Measurements from ENCODE around the gene AKT3.
A peak's percentile ranks its signal among the peaks of the same experiment; 100 is the strongest.
"Not testable (repeated sequence)": the region's sequence is repeated elsewhere in the genome, so short reads cannot be mapped to it uniquely, and the experiment has no call there.

Gene AKT3

GRCh38 chr1:243680860-243681259 is 169.2 kb downstream of the AKT3 start:
- no peak for DNase-seq

GRCh38 chr1:243672539-243673074 is 177.4 kb downstream of the AKT3 start:
- DNase-seq, result peak; percentile 11

- no peak for DNase-seq
These were observed 182.5 kb downstream of the AKT3 start for GRCh38 chr1:243667591-243667990.

DNA sequence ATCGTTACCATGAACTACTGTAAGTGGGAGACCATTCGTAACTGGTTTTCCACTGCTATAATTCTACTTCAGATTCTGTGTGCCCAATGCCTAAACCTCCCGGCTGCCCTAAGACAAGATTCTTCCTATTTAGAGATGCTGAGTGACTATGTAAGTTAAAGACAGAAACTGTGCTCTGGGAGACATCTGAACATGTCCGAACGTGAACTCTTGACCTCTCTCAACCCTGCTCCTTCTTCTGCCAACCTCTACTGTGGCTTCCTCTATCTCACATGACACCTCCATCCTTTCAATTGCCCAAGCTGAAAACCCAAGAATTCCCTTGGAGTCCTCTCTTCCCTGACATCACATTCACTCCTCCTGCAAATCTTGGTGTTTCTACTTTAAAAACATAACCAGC is 182.9 kb downstream of the AKT3 start:
- DNase-seq, result no peak

GRCh38 chr1:243663651-243664050 is 186.4 kb downstream of the AKT3 start:
- DNase-seq, result no peak

GRCh38 chr1:243662169-243662568 is 187.9 kb downstream of the AKT3 start:
- DNase-seq, result not testable (repeated sequence)

DNA sequence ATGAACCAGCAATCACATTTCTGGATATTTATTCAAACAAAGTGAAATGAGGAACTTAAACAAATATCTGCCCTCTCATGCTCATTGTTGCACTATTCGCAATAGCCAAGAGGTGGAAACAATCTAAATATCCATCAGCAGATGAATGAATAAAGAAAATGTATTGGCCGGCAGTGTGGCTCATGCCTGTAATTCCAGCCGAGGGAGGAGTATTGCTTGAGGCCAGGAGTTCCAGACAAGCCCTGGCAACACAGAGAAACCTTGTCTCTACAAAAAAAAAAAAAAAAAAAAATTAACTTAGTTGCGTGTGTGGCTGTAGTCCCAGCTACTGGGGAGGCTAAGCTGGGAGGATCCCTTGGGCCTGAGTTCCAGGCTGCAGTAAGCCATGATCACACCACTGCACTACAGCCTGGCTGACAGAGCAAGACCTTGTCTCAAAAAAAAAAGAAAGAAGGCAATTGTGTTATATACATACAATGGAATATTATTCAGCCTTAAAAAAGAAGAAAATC is 191.4 kb downstream of the AKT3 start:
- DNase-seq, result no peak

GRCh38 chr1:243657793-243658192 is 192.2 kb downstream of the AKT3 start:
- DNase-seq, result no peak

DNA sequence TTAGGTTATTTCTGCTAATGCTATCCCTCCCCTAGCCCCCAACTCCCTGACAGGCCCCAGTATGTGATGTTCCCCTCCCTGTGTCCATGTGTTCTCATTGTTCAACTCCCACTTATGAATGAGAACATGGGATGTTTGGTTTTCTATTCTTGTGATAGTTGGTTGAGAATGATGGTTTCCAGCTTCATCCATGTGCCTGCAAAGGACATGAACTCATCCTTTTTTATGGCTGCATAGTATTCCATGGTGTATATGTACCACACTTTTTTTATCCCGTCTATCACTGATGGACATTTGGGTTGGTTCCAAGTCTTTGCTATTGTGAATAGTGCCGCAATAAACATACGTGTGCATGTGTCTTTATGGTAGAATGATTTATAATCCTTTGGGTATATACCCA is 200.5 kb downstream of the AKT3 start:
- not testable (repeated sequence) for DNase-seq

DNA sequence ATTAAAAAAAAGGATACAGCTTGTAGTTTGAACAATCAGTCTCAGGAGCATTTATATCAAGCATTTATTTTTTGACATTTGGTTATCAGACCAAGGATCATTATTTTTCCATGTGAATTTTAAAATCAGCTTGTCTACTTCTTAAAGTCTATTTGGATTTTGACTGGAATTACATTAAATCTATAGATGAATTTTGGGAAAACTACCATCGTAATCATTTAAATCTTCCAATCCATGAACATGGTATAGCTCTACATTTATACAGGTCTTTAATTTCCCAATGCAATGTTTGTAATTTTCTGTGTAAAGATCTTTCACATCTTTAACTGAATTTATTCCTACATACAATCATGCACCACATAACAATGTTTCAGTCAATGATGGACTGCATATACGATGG is 203.2 kb downstream of the AKT3 start:
- no peak for DNase-seq

DNA sequence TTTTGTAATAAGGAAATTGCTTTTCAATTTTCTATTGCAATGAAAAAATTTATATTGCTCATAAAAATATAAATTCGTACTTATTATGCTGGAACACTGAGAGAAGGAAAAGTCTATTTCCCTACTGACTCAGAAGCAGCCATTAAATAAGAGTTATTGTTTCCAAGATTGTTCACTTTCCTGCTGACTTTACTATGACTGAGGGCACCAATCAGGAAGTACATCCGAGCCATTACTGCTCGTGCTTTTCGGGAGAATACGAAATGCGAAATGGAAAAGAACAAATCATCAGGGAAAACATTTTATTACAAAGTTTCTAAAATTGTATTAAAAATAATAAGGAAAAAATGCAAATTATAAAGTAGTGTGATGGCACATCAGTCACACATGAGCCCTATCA is 204.8 kb downstream of the AKT3 start:
- no peak for DNase-seq

GRCh38 chr1:243642936-243643335 is 207.1 kb downstream of the AKT3 start:
- DNase-seq, result no peak

GRCh38 chr1:243639027-243639658 is 210.9 kb downstream of the AKT3 start:
- no peak for DNase-seq

DNA sequence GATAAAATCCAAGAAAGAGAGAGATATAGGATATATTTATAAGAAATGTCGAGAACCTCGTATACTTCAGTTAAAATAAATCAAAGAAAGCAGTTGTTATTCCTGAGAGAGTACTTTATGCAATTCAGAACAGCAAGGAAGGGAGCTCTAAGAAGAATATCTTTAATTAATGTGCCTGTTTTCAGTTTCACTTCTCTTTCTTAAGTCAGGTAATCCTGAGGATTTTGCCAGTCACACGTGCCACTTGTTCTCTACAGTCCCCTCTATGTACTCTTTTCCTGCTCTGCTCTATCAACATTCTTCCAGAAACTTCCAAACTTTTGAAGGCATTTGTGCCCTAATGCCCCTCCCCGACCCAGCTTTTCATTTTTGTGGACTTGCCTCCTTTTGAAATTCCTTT is 211.9 kb downstream of the AKT3 start:
- no peak for DNase-seq

DNA sequence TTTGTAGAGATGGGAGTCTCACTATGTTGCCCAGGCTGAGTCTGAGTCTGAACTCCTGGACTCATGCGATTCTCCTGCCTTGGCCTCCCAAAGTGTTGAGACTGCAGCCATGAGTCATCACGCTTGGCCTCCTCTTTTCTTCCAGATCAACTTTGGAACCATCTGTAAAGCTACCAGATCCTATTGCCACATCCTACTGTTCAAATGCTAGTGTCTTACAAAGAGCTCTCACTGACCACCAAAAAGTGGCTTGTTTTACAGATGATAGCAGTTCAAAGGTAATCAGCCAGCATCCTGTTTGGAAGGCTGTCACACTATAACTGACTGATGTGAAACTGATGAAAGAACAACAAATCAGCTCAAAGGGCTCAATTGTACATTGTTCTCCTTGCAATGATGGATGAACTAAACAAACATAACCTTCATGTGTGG is 221.6 kb downstream of the AKT3 start:
- DNase-seq, result no peak

DNA sequence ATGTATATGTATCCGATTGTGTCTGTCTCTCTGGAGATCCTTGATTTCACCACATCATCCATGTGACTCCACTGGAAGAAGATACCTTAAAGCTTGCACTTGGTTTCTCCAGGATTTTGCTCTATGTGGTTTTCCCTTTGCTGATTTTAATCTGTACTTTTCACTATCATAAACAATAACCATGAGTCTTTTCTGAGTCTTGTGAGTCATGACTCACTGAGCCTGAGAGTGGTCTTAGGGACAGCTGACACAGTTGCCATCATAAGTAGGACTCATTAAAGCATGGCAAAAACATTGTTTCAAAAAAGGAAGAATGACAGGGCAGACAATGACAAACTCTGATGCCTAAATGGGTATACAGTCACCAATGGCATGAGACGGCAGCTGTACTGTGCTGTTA is 226.2 kb downstream of the AKT3 start:
- no peak for DNase-seq

- DNase-seq, result no peak
These were observed 228.1 kb downstream of the AKT3 start for GRCh38 chr1:243621973-243622372.

- no peak for DNase-seq
These were observed 229.9 kb downstream of the AKT3 start for GRCh38 chr1:243620096-243620495.

DNA sequence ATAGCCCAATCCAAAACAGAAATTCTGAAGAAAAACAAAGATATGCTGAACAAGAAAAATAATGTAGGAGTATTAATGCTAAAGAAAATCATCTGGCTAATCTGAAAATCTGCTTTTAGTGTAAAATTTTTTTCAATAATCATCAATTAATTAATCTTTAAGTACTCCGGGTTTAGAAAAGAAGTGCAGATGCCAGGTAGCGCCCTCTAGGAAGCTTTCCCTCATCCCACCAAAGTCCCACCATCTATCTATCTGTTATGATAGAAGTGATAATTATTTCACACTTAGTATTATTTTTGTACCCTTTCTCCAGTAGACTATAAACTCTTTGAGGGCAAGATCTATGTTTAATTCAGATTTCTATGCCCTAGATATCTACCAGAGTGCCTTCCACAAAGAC is 240.3 kb downstream of the AKT3 start:
- no peak for DNase-seq

DNA sequence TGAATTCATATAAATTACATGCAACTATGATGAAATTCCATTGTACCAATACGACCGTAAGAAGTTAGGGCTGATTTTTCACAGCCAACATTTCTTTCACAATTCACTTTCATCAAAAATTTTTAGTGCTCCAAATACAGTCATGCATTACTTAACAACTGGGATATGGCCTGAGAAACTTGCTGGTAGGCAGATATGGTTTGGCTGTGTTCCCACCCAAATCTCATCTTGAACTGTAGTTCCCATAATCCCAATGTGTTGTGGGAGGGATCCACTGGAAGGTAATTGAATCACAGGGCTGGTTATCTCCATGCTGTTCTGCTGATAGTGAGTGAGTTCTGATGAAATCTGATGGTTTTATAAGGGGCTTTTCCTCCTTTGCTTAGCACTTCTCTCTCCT is 244.4 kb downstream of the AKT3 start:
- DNase-seq, result no peak

DNA sequence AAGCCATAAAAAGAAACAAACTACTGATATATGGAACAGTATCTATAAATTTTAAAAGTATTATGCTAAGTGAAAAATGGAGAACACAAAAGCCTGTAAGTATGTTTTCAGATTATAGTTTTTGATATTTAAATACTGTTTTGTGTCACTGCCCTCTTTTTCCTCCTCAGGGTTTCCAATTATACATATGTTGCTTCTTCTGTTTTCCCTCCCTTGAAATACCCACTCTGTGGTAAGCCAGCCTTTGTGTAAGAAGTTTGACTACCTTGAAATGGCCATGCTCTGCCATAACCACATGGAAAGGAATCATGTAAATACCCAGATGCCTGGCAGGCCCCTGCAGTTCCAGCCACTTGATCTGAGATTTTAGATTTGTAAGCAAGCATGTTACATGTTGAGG is 248.3 kb downstream of the AKT3 start:
- DNase-seq, result no peak

- DNase-seq, result no peak
These were observed 251.6 kb downstream of the AKT3 start for GRCh38 chr1:243598433-243598832.

- no peak for DNase-seq
These were observed 252.7 kb downstream of the AKT3 start for GRCh38 chr1:243597383-243597782.

DNA sequence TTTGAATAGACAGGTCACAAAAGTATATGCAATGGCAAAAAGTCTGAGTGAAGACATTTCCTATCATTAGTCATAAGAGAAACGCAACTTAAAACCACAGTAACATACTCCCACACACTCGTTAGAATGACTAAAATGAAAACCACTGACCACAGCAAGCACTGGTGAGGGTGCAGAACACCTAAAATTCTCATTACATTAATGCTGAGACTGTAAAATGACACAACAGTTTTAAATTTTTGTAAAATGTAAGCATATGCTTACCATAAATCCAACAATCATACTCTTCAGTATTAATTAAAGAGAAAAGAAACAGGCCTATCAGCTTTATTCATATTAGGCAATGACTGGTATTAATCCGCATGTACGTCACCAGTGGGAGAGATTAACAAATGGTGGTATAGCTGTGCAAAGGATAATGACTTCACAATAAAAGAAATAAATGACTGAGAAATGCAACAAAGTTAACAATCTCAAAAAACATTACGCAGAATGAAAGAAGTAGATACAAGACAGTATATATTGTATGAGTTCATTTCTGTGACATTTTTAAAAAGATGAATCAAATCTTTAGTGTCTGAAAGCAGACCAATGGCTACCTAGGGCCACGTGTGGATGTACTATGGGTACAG is 253.5 kb downstream of the AKT3 start:
- DNase-seq, result no peak
